ENCODE results near the gene SLC46A2. TPM values are rescaled to one million over a fixed set of nuclear protein-coding genes. Genes with fewer than 3 reads are reported as not detected.

The SLC46A2 gene
- total and polyA plus RNA-seq, 3 experiments from 2014 or later = not detected

GRCh38 chr9:112914524-112914923 is 23.8 kb upstream of the SLC46A2 start:
- peaks cover 7 to 13% of the 10 kb centered on the region in 2 donors for H3K27me3 Mint-ChIP-seq
- H3K27ac Mint-ChIP-seq = no peak overlapping the region
- ChIA-PET POLR2A (no interaction called here), CTCF (no interaction called here)
- H3K4me3 ChIP-seq (ENCODE audit: low read length) = no peak overlapping the region
- H3K9me3 Mint-ChIP-seq = no peaks in the 10 kb centered on the region
- DNase-seq = no peak
- H3K4me1 Mint-ChIP-seq = no peaks in the 10 kb centered on the region
- no peaks in the 10 kb centered on the region for H3K9me3 ChIP-seq (ENCODE audit: low read length)
- no peaks in the 10 kb centered on the region for H3K4me1 ChIP-seq (ENCODE audit: insufficient read depth, low read length)
- H3K27me3 ChIP-seq (ENCODE audit: insufficient read depth, low read length, poor library complexity, severe bottlenecking) = no peaks in the 10 kb centered on the region
- no peak overlapping the region for H3K27ac ChIP-seq (ENCODE audit: low read depth, low read length)
- no peaks in the 10 kb centered on the region for H3K36me3 Mint-ChIP-seq
- H3K4me3 Mint-ChIP-seq = no peak overlapping the region
- H3K36me3 ChIP-seq (ENCODE audit: insufficient read depth, low read length) = no peaks in the 10 kb centered on the region

- Histone ChIP-seq H3K4me1 (ENCODE audit: insufficient read depth, low read length) (no peaks in the 10 kb centered on the region), H3K36me3 (ENCODE audit: insufficient read depth, low read length) (no peaks in the 10 kb centered on the region), H3K27me3 (ENCODE audit: insufficient read depth, low read length, poor library complexity, severe bottlenecking) (no peaks in the 10 kb centered on the region), H3K9me3 (ENCODE audit: low read length) (no peaks in the 10 kb centered on the region), H3K4me3 (ENCODE audit: low read length) (no peak overlapping the region), H3K27ac (ENCODE audit: low read depth, low read length) (no peak overlapping the region)
- CTCF ChIA-PET = no interaction called here
- H3K27ac Mint-ChIP-seq = peak overlapping the region in 1 of 8 donors; percentile 20
- no peaks in the 10 kb centered on the region for H3K9me3 Mint-ChIP-seq
- H3K4me1 Mint-ChIP-seq = no peaks in the 10 kb centered on the region
- H3K27me3 Mint-ChIP-seq = peaks cover 5 to 13% of the 10 kb centered on the region in 2 donors
- H3K36me3 Mint-ChIP-seq = no peaks in the 10 kb centered on the region
- H3K4me3 Mint-ChIP-seq = no peak overlapping the region
- no peak for DNase-seq
- POLR2A ChIA-PET = no interaction called here
These were observed 22.6 kb upstream of the SLC46A2 start for GRCh38 chr9:112913326-112913725.

- no peak overlapping the region for H3K27ac Mint-ChIP-seq
- no peaks in the 10 kb centered on the region for H3K36me3 Mint-ChIP-seq
- H3K4me3 Mint-ChIP-seq = no peak overlapping the region
- no peak for DNase-seq
- ChIA-PET CTCF (no interaction called here), POLR2A (no interaction called here)
- Histone ChIP-seq H3K27ac (ENCODE audit: low read depth, low read length) (no peak overlapping the region), H3K4me1 (ENCODE audit: insufficient read depth, low read length) (no peaks in the 10 kb centered on the region), H3K9me3 (ENCODE audit: low read length) (no peaks in the 10 kb centered on the region), H3K27me3 (ENCODE audit: insufficient read depth, low read length, poor library complexity, severe bottlenecking) (no peaks in the 10 kb centered on the region), H3K36me3 (ENCODE audit: insufficient read depth, low read length) (no peaks in the 10 kb centered on the region), H3K4me3 (ENCODE audit: low read length) (no peak overlapping the region)
- peaks cover 5 to 14% of the 10 kb centered on the region in 2 donors for H3K27me3 Mint-ChIP-seq
- H3K9me3 Mint-ChIP-seq = no peaks in the 10 kb centered on the region
- no peaks in the 10 kb centered on the region for H3K4me1 Mint-ChIP-seq
These were observed 22.0 kb upstream of the SLC46A2 start for GRCh38 chr9:112912636-112913035.

- CTCF ChIA-PET = no interaction called here
These were observed 21.1 kb upstream of the SLC46A2 start for GRCh38 chr9:112911736-112912135.

GRCh38 chr9:112905084-112905483 is 14.4 kb upstream of the SLC46A2 start:
- Histone ChIP-seq H3K36me3 (ENCODE audit: insufficient read depth, low read length) (no peaks in the 10 kb centered on the region), H3K27me3 (ENCODE audit: insufficient read depth, low read length, poor library complexity, severe bottlenecking) (no peaks in the 10 kb centered on the region), H3K4me1 (ENCODE audit: insufficient read depth, low read length) (no peaks in the 10 kb centered on the region), H3K27ac (ENCODE audit: low read depth, low read length) (no peak overlapping the region), H3K4me3 (ENCODE audit: low read length) (no peak overlapping the region), H3K9me3 (ENCODE audit: low read length) (no peaks in the 10 kb centered on the region)
- Mint-ChIP-seq H3K4me1 (no peaks in the 10 kb centered on the region), H3K27me3 (peaks cover 11 to 23% of the 10 kb centered on the region in 2 donors), H3K4me3 (no peak overlapping the region), H3K36me3 (no peaks in the 10 kb centered on the region), H3K27ac (no peak overlapping the region), H3K9me3 (no peaks in the 10 kb centered on the region)
- ChIA-PET POLR2A (no interaction called here), CTCF (no interaction called here)
- DNase-seq = no peak

More at GRCh38 chr9:112911736-112912135, 21.1 kb upstream of the SLC46A2 start:
- Histone ChIP-seq H3K27ac (ENCODE audit: low read depth, low read length) (no peak overlapping the region), H3K9me3 (ENCODE audit: low read length) (no peaks in the 10 kb centered on the region), H3K4me1 (ENCODE audit: insufficient read depth, low read length) (no peaks in the 10 kb centered on the region), H3K36me3 (ENCODE audit: insufficient read depth, low read length) (no peaks in the 10 kb centered on the region), H3K4me3 (ENCODE audit: low read length) (no peak overlapping the region), H3K27me3 (ENCODE audit: insufficient read depth, low read length, poor library complexity, severe bottlenecking) (no peaks in the 10 kb centered on the region)
- POLR2A ChIA-PET = no interaction called here
- Mint-ChIP-seq H3K4me1 (no peaks in the 10 kb centered on the region), H3K4me3 (no peak overlapping the region), H3K9me3 (no peaks in the 10 kb centered on the region), H3K27me3 (peaks cover 5 to 19% of the 10 kb centered on the region in 2 donors), H3K36me3 (no peaks in the 10 kb centered on the region), H3K27ac (no peak overlapping the region)
- no peak for DNase-seq

GRCh38 chr9:112900901-112901300 is 10.2 kb upstream of the SLC46A2 start:
- Histone ChIP-seq H3K4me3 (ENCODE audit: low read length) (no peak overlapping the region), H3K9me3 (ENCODE audit: low read length) (no peaks in the 10 kb centered on the region), H3K27ac (ENCODE audit: low read depth, low read length) (no peak overlapping the region), H3K36me3 (ENCODE audit: insufficient read depth, low read length) (no peaks in the 10 kb centered on the region), H3K4me1 (ENCODE audit: insufficient read depth, low read length) (no peaks in the 10 kb centered on the region), H3K27me3 (ENCODE audit: insufficient read depth, low read length, poor library complexity, severe bottlenecking) (no peaks in the 10 kb centered on the region)
- no peak overlapping the region for H3K4me3 Mint-ChIP-seq
- peaks cover 19 to 44% of the 10 kb centered on the region in 2 donors for H3K27me3 Mint-ChIP-seq
- no peak for DNase-seq
- H3K9me3 Mint-ChIP-seq = no peaks in the 10 kb centered on the region
- no peaks in the 10 kb centered on the region for H3K4me1 Mint-ChIP-seq
- CTCF ChIA-PET = no interaction called here
- POLR2A ChIA-PET = no interaction called here
- no peak overlapping the region for H3K27ac Mint-ChIP-seq
- peaks cover 0 to 4% (median 0%) of the 10 kb centered on the region in 3 donors for H3K36me3 Mint-ChIP-seq

GRCh38 chr9:112900488-112900887 is 9.8 kb upstream of the SLC46A2 start:
- H3K9me3 Mint-ChIP-seq = no peaks in the 10 kb centered on the region
- no peak overlapping the region for H3K4me3 ChIP-seq (ENCODE audit: low read length)
- no peaks in the 10 kb centered on the region for H3K36me3 ChIP-seq (ENCODE audit: insufficient read depth, low read length)
- CTCF ChIA-PET = no interaction called here
- peaks cover 0 to 5% (median 0%) of the 10 kb centered on the region in 3 donors for H3K36me3 Mint-ChIP-seq
- no peak for DNase-seq
- H3K4me1 Mint-ChIP-seq = no peaks in the 10 kb centered on the region
- no peak overlapping the region for H3K4me3 Mint-ChIP-seq
- H3K9me3 ChIP-seq (ENCODE audit: low read length) = no peaks in the 10 kb centered on the region
- no peak overlapping the region for H3K27ac Mint-ChIP-seq
- peaks cover 20 to 47% of the 10 kb centered on the region in 2 donors for H3K27me3 Mint-ChIP-seq
- POLR2A ChIA-PET = no interaction called here
- no peaks in the 10 kb centered on the region for H3K27me3 ChIP-seq (ENCODE audit: insufficient read depth, low read length, poor library complexity, severe bottlenecking)
- H3K4me1 ChIP-seq (ENCODE audit: insufficient read depth, low read length) = no peaks in the 10 kb centered on the region
- no peak overlapping the region for H3K27ac ChIP-seq (ENCODE audit: low read depth, low read length)

- Mint-ChIP-seq H3K27me3 (peaks cover 22 to 52% of the 10 kb centered on the region in 2 donors), H3K36me3 (peaks cover 0 to 5% (median 0%) of the 10 kb centered on the region in 3 donors), H3K4me1 (no peaks in the 10 kb centered on the region), H3K9me3 (no peaks in the 10 kb centered on the region), H3K27ac (peak overlapping the region in 1 of 8 donors; percentile 31), H3K4me3 (no peak overlapping the region)
- Histone ChIP-seq H3K4me1 (ENCODE audit: insufficient read depth, low read length) (no peaks in the 10 kb centered on the region), H3K9me3 (ENCODE audit: low read length) (no peaks in the 10 kb centered on the region), H3K4me3 (ENCODE audit: low read length) (no peak overlapping the region), H3K27me3 (ENCODE audit: insufficient read depth, low read length, poor library complexity, severe bottlenecking) (no peaks in the 10 kb centered on the region), H3K27ac (ENCODE audit: low read depth, low read length) (no peak overlapping the region), H3K36me3 (ENCODE audit: insufficient read depth, low read length) (no peaks in the 10 kb centered on the region)
- ChIA-PET CTCF (no interaction called here), POLR2A (no interaction called here)
- no peak for DNase-seq
These were observed 8.2 kb upstream of the SLC46A2 start for GRCh38 chr9:112898872-112899311.

- H3K27me3 Mint-ChIP-seq = peaks cover 28 to 64% of the 10 kb centered on the region in 2 donors
- POLR2A ChIA-PET = no interaction called here
These were observed 5.5 kb upstream of the SLC46A2 start for GRCh38 chr9:112896131-112896530.

More at GRCh38 chr9:112896131-112896530, 5.5 kb upstream of the SLC46A2 start:
- H3K36me3 Mint-ChIP-seq = peaks cover 0 to 5% (median 0%) of the 10 kb centered on the region in 3 donors
- H3K27me3 ChIP-seq (ENCODE audit: insufficient read depth, low read length, poor library complexity, severe bottlenecking) = no peaks in the 10 kb centered on the region
- H3K9me3 ChIP-seq (ENCODE audit: low read length) = no peaks in the 10 kb centered on the region
- no peak for DNase-seq
- no peak overlapping the region for H3K4me3 ChIP-seq (ENCODE audit: low read length)
- CTCF ChIA-PET = no interaction called here
- no peaks in the 10 kb centered on the region for H3K9me3 Mint-ChIP-seq
- H3K27ac Mint-ChIP-seq = no peak overlapping the region
- H3K4me1 Mint-ChIP-seq = no peaks in the 10 kb centered on the region
- H3K4me3 Mint-ChIP-seq = no peak overlapping the region
- H3K4me1 ChIP-seq (ENCODE audit: insufficient read depth, low read length) = no peaks in the 10 kb centered on the region
- H3K36me3 ChIP-seq (ENCODE audit: insufficient read depth, low read length) = no peaks in the 10 kb centered on the region
- H3K27ac ChIP-seq (ENCODE audit: low read depth, low read length) = no peak overlapping the region
